GM21381 (cell line): ENCODE results near the gene NELFA.

ENCODE experiments used
- ATAC-seq: cut with Tn5 transposase; IDR thresholded peaks from one replicate; pipeline ENCODE4 v1.9.1; 2021; ENCODE audit warnings: mild to moderate bottlenecking, moderate library complexity; ENCODE audit not compliant: unreplicated experiment

Gene NELFA

DNA sequence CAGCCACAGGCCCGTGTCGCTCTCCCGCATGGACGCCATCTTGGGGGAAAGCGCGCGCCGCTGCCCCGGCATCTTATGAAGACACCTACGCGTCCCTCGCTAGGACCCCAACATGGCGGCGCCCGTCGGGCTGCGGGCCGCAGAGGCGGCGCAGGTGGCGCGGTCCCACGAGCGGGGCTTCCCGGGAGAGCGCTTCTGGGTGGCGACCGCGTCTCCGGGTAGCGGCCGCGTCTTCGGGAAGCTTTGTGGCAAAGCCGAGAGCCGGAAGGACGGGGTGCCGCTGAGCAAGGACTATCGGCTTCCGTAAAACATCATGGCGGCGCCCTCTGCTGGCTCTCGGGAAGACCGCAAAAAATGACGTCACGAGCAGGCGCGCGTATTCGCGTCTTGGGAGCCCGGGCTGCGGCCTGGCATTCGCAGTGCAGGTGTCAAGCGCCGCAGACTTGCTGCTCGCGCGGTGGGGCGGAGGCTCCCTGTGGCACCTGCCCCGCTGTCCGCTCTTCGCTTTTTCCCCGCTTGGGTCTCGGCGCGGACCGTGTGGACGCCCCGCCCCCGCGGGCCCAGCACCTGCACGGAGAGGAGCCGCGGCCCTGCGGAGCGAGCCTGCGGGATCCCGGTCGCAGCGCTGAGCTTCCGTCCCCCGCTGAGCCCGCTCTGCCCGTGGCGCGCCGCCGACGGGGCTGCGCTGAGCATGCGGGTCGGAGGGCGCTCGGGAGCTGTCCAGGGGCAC lies at the start of gene NELFA:
Gene NELFA, minus strand, starts transcription at position 54 of the 730 bp plus-strand sequence. Its CDS starts 15 bp downstream, at position 39.
- ATAC-seq = peak; percentile 87

DNA sequence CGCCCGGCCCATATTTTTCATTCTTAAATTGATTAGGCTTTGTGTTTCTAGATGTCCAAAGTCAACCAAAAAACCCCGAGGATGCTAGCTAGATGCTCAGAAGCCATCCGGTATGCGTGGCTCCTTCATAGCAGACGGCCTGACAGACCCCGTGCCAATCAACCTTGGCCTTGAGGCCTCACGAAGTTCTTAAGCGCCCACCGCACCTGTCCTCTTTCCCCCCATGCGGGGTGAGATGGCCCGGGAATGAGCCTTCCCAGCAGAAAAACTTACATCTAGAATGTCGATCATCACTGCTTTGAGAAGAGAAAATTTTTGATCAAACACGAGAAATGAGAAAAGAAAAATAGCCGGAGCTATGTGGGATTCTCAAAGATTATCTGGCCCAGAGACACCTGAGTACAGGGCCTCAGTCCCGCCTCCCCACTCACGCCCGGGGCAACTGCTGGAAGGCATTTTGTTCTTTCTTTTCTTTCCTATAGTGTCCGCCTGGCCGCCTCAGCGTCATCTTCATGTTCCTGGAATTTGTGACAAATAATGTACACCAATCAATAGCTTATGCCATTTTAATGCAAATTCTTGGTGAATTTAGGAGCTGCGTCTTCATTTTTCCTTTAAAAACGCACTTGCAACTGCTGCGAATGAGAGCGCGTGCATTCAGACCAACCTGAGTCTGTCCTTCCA lies 48.8 kb upstream of the NELFA start:
- no peak for ATAC-seq

DNA sequence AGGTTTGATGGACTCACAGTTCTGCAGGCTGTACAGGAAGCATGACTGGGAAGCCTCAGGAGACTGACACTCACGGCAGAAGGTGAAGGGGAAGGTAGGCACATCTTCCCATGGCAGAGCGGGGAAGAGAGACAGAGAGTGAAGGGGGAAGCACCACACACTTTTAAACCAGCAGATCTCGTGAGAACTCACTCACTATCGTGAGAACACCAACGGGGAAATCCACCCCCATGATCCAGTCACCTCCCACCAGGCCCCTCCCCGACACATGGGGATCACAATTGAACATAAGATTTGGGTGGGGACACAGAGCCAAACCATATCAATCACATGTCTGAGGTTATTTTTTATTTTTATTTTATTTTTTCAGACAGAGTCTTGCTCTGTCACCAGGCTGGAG lies 45.4 kb upstream of the NELFA start:
- ATAC-seq = no peak

DNA sequence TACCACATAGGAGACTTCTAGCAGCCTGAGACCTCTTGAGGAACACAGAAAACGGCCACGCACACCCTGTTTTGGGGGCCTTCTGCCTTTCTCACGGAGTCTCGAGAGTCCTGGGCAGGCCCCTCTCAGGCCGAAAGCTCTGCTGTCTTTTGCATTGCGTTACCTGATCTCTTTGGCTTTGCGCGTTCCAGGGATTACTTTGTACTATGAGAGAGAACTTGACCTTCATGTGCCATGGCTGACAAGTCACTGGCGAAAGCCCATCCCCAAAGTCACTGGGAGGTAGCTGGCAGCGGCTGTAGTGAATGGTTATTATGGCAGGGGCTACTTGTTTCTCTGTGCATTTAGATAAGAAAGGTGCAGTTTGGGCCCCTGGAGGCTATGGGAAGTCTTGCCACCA lies 42.3 kb upstream of the NELFA start:
- no peak for ATAC-seq

DNA sequence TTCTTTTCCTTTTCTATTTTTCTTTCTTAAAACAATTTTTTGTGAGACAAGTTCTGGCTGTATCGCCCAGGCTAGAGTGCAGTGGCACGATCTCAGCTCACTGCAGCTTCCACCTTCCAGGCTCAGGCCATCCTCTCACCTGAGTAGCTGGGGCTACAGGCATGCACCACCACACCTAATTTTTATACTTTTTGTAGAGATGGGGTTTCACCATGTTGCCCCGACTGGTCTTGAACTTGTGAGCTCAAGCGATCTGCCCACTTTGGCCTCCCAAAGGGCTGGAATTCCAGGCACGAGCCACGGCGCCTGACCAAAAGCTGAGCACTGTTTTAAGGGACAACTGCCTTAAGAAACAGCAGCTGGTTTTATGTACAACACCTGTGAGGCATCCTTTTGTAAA lies 41.0 kb upstream of the NELFA start:
- no peak for ATAC-seq

DNA sequence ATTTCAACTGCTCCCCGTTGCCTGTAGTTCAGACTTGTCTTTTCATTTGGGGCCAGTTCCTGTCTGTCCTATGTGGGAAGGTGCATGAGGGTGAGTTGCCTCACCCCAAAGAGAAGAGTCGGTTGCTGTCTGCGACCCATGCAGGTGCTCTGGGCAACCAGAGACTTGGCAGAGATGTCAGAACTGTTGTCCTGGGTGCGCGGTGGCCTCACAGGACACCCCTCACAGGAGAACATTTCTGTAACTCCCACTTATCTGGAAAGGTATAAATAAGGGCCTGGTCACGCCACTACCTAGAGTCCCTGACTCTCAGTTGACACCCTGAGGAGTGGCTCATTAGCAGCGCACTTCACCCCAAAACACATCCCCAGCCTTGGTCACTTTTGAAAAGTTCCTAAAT lies 40.6 kb upstream of the NELFA start:
- ATAC-seq = no peak

DNA sequence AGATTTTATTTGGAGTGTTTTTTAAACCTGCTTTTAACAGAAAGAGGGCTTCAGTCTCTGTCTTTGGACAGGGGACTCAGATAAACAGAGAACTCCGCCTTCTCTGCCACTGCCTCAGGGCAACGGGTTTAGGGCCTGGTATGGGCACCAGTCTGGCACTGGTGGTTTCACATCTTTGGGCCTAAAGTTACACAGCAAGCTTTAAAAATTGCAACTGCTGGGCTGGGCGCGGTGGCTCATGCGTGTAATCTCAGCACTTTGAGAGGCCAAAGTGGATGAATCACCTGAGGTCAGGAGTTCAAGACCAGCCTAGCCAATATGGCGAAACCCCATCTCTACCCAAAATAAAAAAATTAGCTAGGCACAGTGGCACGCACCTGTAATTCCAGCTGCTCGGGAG lies 40.1 kb upstream of the NELFA start:
- ATAC-seq = no peak

DNA sequence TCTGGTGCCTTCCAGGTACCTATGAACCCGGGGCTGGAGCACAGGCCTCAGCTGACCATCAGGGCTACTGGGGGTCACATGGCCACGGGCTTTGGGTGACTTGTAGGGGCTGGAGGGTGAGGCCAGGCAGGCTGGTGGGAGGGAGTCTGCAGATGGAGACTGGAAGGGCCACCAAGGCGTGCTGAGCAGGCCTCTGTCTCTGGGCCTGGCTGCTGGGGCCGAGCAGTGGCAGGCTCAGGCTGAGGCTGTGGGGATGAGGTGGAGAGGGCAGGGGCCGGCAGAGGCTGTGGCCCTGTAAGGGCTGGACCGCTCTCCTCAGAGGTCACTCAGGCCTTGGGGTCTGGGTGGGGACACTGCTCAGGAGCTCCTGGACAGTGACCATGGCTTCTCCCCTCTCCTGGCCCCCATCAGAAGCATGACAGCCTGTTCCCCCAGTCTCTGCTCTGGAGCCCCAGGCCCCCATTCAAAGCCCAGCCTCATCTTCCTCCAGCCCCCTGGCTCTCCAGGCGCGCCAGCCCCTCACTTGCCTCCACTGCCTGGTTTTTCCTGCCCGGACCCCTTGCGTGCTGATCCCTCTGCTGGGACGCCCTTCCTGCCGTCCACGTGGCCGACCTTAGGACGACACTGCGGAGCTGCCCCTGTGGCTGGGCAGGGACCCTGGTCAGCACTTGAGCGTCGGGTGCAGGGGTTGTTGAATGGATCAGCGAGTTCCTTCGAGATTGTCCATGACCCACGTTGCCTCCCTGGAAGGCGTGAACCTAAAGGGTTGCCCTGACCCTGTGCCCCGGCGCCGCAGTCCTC lies 39.2 kb upstream of the NELFA start:
- ATAC-seq = no peak

DNA sequence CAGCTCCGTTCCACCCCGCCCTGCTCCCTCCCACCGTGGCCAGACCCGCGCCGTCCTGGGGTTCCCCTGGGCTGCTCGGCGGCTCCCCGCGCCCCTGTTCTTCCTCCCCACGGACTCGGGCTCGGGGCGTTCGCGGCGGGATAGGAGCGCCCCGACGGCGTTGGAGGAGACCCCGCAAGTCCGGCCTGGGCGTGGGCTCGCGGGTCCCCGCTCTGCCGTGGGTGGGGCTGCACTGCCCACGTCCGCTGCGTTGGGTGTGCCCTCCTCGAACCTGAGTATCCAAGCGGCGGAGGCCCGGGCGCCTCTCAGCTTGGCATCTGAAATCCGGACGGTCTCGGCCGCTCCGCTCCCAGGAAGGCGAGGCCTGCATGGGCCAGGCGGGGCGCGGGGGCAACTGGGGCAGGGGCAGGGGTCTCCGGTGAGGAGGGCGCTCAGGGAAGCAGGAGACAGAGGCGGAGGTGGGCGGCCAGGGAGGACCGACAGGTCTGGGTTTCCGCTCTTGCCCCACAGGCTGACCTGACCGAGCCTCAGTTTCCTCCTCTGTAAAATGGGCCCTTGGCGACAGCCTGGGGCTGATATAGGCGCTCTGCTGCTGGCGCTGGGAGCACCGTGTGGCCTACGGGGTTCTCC lies 38.4 kb upstream of the NELFA start:
- ATAC-seq = no peak

DNA sequence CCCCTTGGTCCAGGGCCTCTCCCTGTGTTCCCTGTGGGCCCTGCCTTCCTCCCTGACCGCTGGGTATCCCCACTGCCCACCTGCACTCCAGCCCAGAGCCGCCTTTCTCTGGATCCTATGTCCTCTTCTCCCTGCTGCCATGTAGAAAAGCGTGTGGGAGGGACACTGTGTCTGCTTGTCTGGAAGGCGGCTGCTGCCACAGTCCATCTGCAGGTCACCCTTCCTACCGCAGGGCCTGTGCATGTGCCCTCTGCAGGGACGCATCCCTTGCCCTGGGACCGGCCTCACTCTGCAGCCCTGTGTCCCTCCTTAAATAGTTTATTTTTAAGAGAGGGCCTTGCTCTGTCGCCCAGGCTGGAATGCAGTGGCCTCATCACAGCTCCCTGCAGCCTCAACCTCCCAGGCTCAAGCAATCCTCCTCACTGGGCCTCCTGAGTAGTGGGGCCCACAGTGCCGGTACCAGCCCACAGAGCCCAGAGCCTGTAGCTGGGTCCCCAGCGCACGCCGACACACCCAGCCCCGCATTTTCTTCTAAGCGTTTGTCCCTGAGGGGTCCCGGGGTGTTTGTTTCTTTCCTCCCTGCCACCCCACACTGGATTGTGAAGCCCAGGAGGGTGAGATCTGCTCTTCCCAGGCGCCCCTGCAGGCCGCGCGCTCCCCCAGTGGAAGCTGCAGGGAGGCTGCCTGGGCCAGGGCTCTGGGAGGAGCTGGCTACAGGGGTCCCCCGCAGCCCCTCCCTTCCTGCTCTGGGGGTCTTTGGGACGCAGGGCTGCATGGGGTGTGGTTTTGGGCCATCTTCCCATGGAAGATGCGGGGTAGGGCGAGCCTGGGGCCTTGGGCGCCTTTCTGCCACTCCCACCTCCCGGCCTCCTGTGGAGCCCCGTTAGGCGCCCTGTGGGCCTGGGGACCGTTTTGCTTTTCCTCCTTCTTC lies 37.5 kb upstream of the NELFA start:
- no peak for ATAC-seq

DNA sequence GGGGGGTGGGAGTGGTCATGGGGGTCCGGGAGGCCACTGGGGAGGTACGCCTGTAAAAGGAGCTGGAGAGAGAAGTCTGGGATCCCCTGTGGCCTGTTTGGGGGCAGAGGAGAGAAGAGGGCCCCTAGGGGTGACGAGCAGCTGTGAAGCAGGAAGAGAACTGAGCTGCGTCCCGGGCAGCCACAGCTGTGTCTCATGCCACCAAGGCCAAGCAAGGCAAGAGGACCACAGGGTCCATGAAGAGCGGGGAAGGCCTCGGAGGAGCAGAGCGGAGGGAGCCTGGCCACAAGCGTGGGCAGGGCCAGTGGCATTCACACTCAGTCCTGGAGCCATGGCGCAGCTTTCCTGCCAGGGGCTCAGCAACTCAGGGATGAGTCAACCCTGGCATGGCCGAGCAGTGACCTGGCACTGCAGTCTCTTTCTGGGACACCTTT lies 36.8 kb upstream of the NELFA start:
- no peak for ATAC-seq

DNA sequence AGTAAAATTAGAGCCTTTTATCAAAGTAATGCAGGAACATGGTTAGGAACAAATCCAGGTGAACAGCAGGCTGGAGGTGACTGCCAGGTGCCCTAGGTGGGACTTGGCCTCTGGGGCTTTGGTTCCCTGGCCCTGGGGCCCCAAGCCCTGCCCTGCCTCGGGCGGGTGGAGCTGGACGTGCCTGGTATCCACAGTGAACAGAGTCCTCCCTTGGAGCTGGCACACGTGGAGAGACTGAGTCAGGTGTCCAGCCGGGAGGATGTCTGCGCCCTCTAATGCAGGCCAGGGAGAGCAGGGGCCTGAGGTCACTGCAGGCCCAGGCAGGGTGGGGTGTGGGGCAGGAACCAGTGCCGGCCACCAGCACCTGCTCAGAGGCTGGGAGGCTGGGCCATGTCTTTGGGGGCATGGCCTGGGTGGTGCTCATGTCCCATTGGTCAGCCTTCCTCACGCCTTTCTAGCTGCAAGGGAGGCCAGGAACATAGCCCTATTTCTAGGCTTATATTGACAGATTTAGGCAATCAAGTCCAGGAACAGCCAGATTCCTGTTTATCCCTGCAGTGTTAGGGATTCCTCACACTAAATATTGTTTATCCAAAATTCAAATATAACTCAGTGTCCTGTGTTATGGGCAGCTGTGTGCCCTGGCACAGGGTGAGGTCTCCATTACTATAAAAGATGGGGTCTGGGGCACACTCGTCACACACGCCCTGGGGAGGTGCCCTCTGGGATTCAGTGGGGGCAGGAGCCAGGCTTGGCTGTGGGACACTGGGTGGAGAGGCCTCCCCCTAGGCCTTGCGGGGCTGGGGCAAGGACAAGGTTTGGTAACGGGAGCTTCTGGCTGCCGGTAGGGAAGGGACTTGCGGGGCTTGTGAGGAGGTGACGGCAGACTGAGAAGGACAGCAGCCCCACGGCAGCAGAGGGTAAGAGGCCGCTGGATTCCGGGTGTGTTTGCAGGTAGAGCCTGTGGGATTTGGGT lies 36.1 kb upstream of the NELFA start:
- no peak for ATAC-seq

DNA sequence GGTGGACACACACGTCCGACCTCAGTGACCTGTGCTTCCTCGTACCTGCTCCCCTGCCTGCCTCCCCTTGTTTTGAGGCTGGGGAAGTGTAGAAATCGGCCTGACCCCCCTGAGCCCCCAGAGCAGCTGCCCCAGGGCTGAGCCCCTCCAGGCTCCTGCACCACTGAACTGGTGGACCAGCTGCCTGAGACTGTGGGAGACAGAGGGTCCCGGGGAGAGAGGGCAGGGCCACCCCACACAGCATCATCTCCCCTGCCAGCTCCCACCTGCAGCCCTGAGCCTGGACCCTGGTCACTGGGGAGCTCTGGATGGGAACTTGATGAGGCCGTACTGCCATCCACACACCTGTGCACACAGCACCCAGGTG lies 35.3 kb upstream of the NELFA start:
- no peak for ATAC-seq

DNA sequence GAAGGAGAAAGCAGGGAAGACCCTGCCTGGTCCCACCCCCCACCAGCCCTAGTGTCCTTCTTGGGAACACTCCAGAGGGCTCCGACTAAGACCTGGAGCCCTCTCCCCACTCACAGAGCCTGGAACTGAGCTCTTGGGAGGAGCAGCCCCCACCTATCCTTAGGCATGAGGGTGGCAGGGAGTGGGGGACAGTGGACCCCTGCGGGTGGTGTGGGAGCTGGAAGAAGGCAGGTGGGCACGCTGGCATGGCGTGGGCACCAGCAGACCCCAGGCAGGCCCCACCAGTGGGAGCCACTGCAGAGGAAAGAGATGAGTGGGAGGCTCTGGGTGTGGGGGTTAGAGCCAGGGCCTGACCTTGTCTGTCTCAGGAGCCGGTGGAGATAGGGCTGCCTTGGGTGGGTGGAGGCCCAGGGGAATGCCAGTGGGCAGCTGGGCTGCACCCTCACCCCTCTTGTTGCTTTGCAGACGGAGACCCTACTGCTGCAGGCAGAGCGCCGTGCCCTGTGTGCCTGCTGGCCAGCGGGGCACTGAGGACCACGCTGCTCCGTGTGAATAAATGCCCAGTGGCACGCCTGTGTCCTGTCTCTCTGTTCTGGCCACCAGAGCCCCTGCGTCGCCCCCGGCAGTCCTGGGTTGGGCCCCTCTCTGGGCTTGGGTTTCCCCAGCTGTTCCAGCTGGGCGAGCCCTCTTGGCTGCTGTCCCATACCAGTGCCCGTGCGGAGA lies 34.8 kb upstream of the NELFA start:
- no peak for ATAC-seq

DNA sequence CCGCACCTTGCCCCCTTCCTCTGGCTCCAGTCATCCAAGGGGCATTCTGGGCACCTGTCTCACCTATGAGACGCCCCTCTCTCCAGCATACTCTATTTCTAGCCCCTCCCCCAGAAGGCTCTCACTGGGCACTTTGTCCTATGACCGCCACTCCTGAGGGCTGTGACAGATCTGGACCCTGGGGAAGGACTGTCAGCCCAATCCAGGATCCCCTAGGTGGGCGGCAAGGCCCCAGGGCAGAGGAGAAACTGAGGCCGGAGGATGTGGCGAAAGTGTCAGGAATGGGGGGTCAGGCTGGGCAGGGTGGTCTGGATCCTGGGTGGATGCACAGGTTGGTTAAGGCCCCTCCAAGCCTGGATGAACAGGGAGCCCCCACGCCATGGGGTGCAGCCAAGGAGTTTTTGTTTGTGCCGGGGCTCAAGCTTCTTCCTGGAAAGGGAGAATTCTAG lies 34.2 kb upstream of the NELFA start:
- no peak for ATAC-seq

DNA sequence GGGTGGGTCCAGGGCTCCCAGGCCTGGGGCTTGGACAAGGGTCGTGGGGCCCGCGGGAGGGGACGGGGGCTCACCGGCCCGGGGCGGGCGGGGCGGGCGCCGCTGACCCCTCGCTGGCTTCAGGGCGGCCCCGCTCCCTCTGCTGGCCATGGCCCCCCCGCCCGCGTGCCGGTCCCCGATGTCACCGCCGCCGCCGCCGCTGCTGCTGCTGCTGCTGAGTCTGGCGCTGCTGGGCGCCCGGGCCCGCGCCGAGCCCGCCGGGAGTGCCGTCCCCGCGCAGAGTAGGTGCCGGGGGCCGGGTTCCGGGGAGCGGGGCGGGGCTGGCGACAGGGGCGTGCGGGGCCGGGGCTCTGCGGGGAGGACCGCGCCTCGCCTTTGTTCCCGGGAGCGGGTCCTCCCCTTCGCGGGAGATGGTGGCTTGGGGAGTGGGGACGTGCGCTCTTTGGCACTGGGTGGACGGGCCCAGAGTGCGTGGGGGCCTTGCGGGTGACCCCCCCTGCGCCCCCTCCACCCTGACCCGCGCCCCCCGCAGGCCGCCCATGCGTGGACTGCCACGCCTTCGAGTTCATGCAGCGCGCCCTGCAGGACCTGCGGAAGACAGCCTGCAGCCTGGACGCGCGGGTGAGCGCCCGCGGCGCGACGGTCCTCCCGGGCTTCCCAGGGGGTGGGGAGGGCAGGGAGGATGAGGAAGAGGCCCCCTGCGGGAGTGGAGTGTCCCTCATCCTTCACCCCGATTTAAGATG lies 33.6 kb upstream of the NELFA start:
- ATAC-seq = peak; percentile 24

DNA sequence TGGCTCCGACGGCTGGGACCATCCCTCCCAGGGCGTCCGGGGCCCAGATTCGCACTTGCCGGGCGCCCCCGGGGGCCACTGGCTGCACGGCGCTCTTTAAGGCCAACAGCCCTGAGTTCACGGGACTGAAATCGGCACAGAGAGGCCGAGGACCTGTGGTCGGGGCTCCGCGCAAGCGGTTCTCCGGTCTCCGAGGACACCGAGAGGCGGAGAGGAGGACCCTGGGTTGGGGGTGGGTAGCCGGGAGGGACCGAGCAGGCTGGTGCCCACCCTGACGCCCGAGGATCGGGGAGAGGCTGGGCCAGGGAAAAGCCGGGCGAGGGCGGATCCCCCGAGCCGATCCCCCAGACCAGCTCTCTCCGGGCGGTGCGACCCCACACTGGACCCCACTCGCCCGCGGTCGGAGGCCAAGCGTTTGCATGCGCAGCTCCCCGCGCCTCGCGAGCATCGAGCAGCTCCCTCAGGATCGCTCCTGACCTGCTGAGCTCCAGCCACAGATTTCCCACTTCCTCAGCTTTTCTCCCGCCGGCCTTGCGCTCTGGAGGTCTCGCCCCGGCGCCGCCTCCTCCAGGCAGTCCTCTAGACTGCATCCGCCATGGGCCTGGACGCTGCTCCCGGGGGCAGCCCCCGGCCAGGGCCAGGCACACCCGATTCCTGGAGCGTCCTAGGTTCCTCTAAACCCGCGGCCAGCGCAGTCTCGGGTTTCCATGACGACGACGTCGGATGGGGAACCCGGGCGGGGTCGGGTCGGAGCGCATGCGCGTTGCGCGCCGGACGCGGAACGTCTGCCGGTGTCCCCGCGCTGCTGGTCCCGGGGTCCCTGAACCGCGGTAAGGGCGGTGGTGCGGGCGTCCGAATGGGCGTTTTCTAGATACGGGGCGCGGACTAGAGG lies 32.7 kb upstream of the NELFA start:
- peak; percentile 72 for ATAC-seq
